ENCODE results near the gene SEMA5B. TPM values are rescaled to one million over a fixed set of nuclear protein-coding genes. Genes with fewer than 3 reads are reported as not detected.

Gene SEMA5B
- total and polyA plus RNA-seq, 4 donors, result 0.20 to 1.1 (median 0.23) TPM

DNA sequence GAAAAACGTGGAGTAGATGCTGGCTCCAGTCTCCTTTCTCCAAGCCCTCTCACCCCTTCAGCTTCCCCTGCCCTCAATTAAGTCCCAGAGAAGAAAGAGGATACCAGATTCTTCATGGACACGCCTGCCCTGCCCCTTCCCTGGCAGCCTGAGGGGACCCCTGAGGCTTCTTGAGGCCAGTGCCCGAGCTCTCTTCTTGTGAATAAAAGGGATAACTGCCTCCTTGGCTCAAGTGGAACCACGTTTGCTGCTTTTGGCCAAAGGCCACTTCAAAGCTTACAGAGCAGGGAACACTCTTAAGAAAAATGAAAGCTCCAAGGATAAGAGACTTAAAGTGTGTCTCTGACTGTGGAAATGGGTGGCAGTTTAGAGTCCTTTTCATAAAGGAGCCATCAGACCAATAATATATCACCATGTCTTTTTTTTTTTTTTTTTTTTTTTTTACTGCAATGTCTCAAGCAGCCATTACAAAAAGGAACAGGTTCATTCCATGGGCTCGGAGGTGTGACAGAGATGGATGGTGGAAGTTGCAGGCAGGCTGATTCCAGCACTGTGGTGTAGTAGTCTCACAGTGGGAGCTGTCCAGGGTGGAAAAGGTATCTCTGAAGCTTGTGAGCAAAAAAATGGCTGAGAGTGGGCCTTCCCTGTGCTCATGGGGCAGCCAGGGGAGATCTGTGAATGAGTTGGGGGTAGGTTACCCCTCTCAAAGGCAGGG is 108.8 kb downstream of the SEMA5B start:
- H3K4me3 ChIP-seq (ENCODE audit: low read depth in 1 of 3, low read length in 3 of 3), result no peak overlapping the region
- no peak for DNase-seq (ENCODE audit: low spot score)
- H3K27me3 ChIP-seq (ENCODE audit: control insufficient read depth in 4 of 4, insufficient read depth in 4 of 4, low read length in 3 of 4), result peaks cover 2 to 7% (median 5%) of the 10 kb centered on the region in 4 donors
- H3K9ac ChIP-seq (ENCODE audit: low read depth in 1 of 2, low read length in 2 of 2), result no peak overlapping the region
- no peak overlapping the region for H3K27ac ChIP-seq (ENCODE audit: low read depth in 1 of 2, low read length in 2 of 2)
- TF ChIP-seq TAF1 (conservative IDR thresholded peaks at IDR 0.05) (no peak), NR2F2 (IDR thresholded peaks at IDR 0.05) (no peak), ATF3 (IDR thresholded peaks at IDR 0.05) (no peak), REST (IDR thresholded peaks at IDR 0.05) (no peak), JUND (IDR thresholded peaks at IDR 0.05) (no peak)
- H3K4me1 ChIP-seq (ENCODE audit: control insufficient read depth in 4 of 4, insufficient read depth in 4 of 4, low read length in 3 of 4), result peaks cover 0 to 5% (median 3%) of the 10 kb centered on the region in 4 donors
- no peaks in the 10 kb centered on the region for H3K9me3 ChIP-seq (ENCODE audit: control insufficient read depth in 4 of 4, low read length in 3 of 4)
- 70% methylated on average over 5 of the region's 5 CpGs for WGBS
- no peaks in the 10 kb centered on the region for H3K36me3 ChIP-seq (ENCODE audit: control insufficient read depth in 4 of 4, insufficient read depth in 3 of 4, low read depth in 1 of 4, low read length in 3 of 4)

DNA sequence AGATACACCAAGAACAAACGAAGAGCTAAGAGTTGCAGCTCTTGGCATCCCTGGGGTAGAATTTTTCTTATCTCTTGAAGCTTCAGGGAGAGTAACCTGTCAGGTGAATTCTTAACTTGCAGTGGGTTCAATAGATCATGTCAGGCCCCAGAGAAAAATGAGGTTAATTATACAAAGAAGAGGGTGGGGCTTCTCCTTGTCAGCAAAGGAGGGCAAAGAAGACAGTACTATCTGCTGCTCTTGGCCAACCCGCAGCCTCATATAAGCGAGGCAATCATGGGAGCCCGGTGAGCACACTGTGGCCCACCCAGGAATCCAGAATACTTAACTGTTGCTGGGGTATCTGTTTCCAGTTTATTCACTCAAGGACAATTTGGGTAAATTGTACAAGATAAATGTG is 110.2 kb downstream of the SEMA5B start:
- 92% methylated on average over 4 of the region's 4 CpGs for WGBS
- peaks cover 0 to 5% (median 2%) of the 10 kb centered on the region in 4 donors for H3K4me1 ChIP-seq (ENCODE audit: control insufficient read depth in 4 of 4, insufficient read depth in 4 of 4, low read length in 3 of 4)

More for the DNA sequence above, 110.2 kb downstream of the SEMA5B start:
- H3K9me3 ChIP-seq (ENCODE audit: control insufficient read depth in 4 of 4, low read length in 3 of 4), result no peaks in the 10 kb centered on the region
- peaks cover 0 to 11% (median under 1%) of the 10 kb centered on the region in 4 donors for H3K27me3 ChIP-seq (ENCODE audit: control insufficient read depth in 4 of 4, insufficient read depth in 4 of 4, low read length in 3 of 4)
- H3K36me3 ChIP-seq (ENCODE audit: control insufficient read depth in 4 of 4, insufficient read depth in 3 of 4, low read depth in 1 of 4, low read length in 3 of 4), result no peaks in the 10 kb centered on the region
- TF ChIP-seq EGR1 (IDR thresholded peaks at IDR 0.05; ENCODE audit: low read depth in 2 of 2), result no peak
- TF ChIP-seq YY1 (IDR thresholded peaks at IDR 0.05), result no peak
- no peak for TF ChIP-seq RAD21 (IDR thresholded peaks at IDR 0.05)
- no peak for TF ChIP-seq ATF3 (IDR thresholded peaks at IDR 0.05)
- no peak for TF ChIP-seq TAF1 (conservative IDR thresholded peaks at IDR 0.05)
- TF ChIP-seq JUND (IDR thresholded peaks at IDR 0.05), result no peak
- TF ChIP-seq RXRA (IDR thresholded peaks at IDR 0.05), result no peak
- TF ChIP-seq, protein P1, sequence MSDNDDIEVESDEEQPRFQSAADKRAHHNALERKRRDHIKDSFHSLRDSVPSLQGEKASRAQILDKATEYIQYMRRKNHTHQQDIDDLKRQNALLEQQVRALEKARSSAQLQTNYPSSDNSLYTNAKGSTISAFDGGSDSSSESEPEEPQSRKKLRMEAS (IDR thresholded peaks at IDR 0.05), result no peak
- TF ChIP-seq, protein P2, sequence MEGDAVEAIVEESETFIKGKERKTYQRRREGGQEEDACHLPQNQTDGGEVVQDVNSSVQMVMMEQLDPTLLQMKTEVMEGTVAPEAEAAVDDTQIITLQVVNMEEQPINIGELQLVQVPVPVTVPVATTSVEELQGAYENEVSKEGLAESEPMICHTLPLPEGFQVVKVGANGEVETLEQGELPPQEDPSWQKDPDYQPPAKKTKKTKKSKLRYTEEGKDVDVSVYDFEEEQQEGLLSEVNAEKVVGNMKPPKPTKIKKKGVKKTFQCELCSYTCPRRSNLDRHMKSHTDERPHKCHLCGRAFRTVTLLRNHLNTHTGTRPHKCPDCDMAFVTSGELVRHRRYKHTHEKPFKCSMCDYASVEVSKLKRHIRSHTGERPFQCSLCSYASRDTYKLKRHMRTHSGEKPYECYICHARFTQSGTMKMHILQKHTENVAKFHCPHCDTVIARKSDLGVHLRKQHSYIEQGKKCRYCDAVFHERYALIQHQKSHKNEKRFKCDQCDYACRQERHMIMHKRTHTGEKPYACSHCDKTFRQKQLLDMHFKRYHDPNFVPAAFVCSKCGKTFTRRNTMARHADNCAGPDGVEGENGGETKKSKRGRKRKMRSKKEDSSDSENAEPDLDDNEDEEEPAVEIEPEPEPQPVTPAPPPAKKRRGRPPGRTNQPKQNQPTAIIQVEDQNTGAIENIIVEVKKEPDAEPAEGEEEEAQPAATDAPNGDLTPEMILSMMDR (IDR thresholded peaks at IDR 0.05; ENCODE audit: low read depth, low read length, missing input control), result no peak
- TF ChIP-seq, protein P3, sequence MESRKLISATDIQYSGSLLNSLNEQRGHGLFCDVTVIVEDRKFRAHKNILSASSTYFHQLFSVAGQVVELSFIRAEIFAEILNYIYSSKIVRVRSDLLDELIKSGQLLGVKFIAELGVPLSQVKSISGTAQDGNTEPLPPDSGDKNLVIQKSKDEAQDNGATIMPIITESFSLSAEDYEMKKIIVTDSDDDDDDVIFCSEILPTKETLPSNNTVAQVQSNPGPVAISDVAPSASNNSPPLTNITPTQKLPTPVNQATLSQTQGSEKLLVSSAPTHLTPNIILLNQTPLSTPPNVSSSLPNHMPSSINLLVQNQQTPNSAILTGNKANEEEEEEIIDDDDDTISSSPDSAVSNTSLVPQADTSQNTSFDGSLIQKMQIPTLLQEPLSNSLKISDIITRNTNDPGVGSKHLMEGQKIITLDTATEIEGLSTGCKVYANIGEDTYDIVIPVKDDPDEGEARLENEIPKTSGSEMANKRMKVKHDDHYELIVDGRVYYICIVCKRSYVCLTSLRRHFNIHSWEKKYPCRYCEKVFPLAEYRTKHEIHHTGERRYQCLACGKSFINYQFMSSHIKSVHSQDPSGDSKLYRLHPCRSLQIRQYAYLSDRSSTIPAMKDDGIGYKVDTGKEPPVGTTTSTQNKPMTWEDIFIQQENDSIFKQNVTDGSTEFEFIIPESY (IDR thresholded peaks at IDR 0.05), result no peak
- no peak for TF ChIP-seq SP1 (IDR thresholded peaks at IDR 0.05)
- no peak for DNase-seq (ENCODE audit: low spot score)
- H3K27ac ChIP-seq (ENCODE audit: low read depth in 1 of 2, low read length in 2 of 2), result no peak overlapping the region
- no peak overlapping the region for H3K9ac ChIP-seq (ENCODE audit: low read depth in 1 of 2, low read length in 2 of 2)
- no peak overlapping the region for H3K4me3 ChIP-seq (ENCODE audit: low read depth in 1 of 3, low read length in 3 of 3)

All from liver (tissue), 9 donors.